SK-N-SH (cell line): Measurements from ENCODE around the gene DSCAML1. TPM values are rescaled to one million over a fixed set of nuclear protein-coding genes. Genes with fewer than 3 reads are reported as not detected.

Source experiments
- CTCF ChIA-PET: fragments of 300-600, 350-600 bp; formaldehyde crosslinking; extraction: SDS; loops from one replicate; lab custom pipeline; 2021; lab: Yijun Ruan, JAX
- POLR2A ChIA-PET: fragments of 350-600 bp; sonication (Branson Sonifier 250); formaldehyde crosslinking; extraction: SDS; loops from one replicate; lab custom pipeline; 2020; ENCODE audit warnings: antibody characterized with exemption, inconsistent platforms; lab: Yijun Ruan, JAX
- DNase-seq: peaks from one replicate; pipeline ENCODE4 v3.0.0; 2012
- H2AFZ ChIP-seq: fragments of 200-600 bp; sonication (generic); 2 replicates; pipeline ENCODE4 v1.8.1; 2016; ENCODE audit warnings: antibody characterized with exemption, mild to moderate bottlenecking, low read depth
- H3F3A ChIP-seq: fragments of 200-600 bp; sonication (generic); replicated peaks from 2 replicates; pipeline ENCODE3; 2016; ENCODE audit warnings: antibody characterized with exemption, mild to moderate bottlenecking; ENCODE audit not compliant: insufficient read depth
- H3K27ac ChIP-seq, 2 experiments: fragments of 200-500 bp in 1 of 2; fragments of 200-600 bp in 1 of 2; sonication (Bioruptor generic) in 1 of 2; sonication (generic), shearing (Covaris generic) in 1 of 2; 2 replicates each; pipeline versions ENCODE4 v1.5.1 to v1.6.1; 2014 to 2016; ENCODE audit warnings: low read depth in 2 of 2, inconsistent platforms in 1 of 2, low read length in 1 of 2, mild to moderate bottlenecking in 1 of 2, mixed read lengths in 1 of 2
- H3K27me3 ChIP-seq: fragments of 200-600 bp; sonication (generic), shearing (Covaris generic); 2 replicates; pipeline ENCODE4 v1.6.1; 2016; ENCODE audit warnings: mixed run types; ENCODE audit not compliant: insufficient read depth
- H3K36me3 ChIP-seq, 2 experiments: fragments of 200-500 bp in 1 of 2; fragments of 200-600 bp in 1 of 2; sonication (Bioruptor generic) in 1 of 2; sonication (generic) in 1 of 2; replicated peaks in 1 of 2; 2 replicates each; pipeline versions ENCODE3 to v1.5.1; 2014 to 2016; ENCODE audit warnings: low read length in 1 of 2, mild to moderate bottlenecking in 1 of 2; ENCODE audit not compliant: insufficient read depth in 2 of 2, control insufficient read depth in 1 of 2
- H3K4me1 ChIP-seq, 2 experiments: fragments of 200-500 bp in 1 of 2; fragments of 200-600 bp in 1 of 2; sonication (Bioruptor generic) in 1 of 2; sonication (generic), shearing (Covaris generic) in 1 of 2; 2 replicates each; pipeline versions ENCODE4 v1.5.1 to v1.6.1; 2014 to 2016; ENCODE audit warnings: low read depth in 1 of 2, low read length in 1 of 2, mixed run types in 1 of 2; ENCODE audit not compliant: insufficient read depth in 2 of 2, control insufficient read depth in 1 of 2
- H3K4me2 ChIP-seq: fragments of 200-600 bp; sonication (generic), shearing (Covaris generic); 2 replicates; pipeline ENCODE4 v1.6.1; 2017; ENCODE audit warnings: mixed run types
- H3K4me3 ChIP-seq, 2 experiments: fragments of 200-500 bp in 1 of 2; fragments of 200-600 bp in 1 of 2; sonication (Bioruptor generic) in 1 of 2; sonication (generic), shearing (Covaris generic) in 1 of 2; 2 replicates each; pipeline versions ENCODE4 v1.5.1 to v1.8.1; 2014 to 2016; ENCODE audit warnings: low read depth in 2 of 2, inconsistent platforms in 1 of 2, low read length in 1 of 2, mild to moderate bottlenecking in 1 of 2, mixed read lengths in 1 of 2, moderate library complexity in 1 of 2
- H3K79me2 ChIP-seq: fragments of 200-600 bp; sonication (generic); 2 replicates; pipeline ENCODE4 v1.8.1; 2017; ENCODE audit warnings: mild to moderate bottlenecking; ENCODE audit not compliant: insufficient read depth
- H3K9ac ChIP-seq: fragments of 200-600 bp; sonication (generic); 2 replicates; pipeline ENCODE4 v1.6.1; 2017; ENCODE audit warnings: mixed run types
- H3K9me2 ChIP-seq: fragments of 200-600 bp; sonication (generic); 2 replicates; pipeline ENCODE4 v1.6.1; 2017; ENCODE audit warnings: mixed run types
- H3K9me3 ChIP-seq: fragments of 200-600 bp; sonication (generic); 2 replicates; pipeline ENCODE4 v1.6.1; 2017; ENCODE audit warnings: mixed run types, mild to moderate bottlenecking, moderate library complexity
- H4K20me1 ChIP-seq: fragments of 200-600 bp; sonication (generic); 2 replicates; pipeline ENCODE4 v1.6.1; 2017; ENCODE audit warnings: mild to moderate bottlenecking, mixed run types; ENCODE audit not compliant: insufficient read depth
- CHD2 ChIP-seq: fragments of 150-350 bp; IDR thresholded peaks from 2 replicates; pipeline ENCODE4 v1.6.1; 2018; ENCODE audit warnings: low read length; ENCODE audit not compliant: partially characterized antibody
- FOSL2 ChIP-seq: IDR thresholded peaks from 2 replicates; pipeline ENCODE4 v1.4.0; 2012; ENCODE audit warnings: low read depth, mild to moderate bottlenecking, moderate library complexity, borderline replicate concordance
- FOXM1 ChIP-seq: IDR thresholded peaks from 2 replicates; pipeline ENCODE4 v1.4.0; 2012; ENCODE audit warnings: low read depth, mild to moderate bottlenecking
- GABPA ChIP-seq: IDR thresholded peaks from 2 replicates; pipeline ENCODE4 v1.4.0; 2012; ENCODE audit warnings: low read depth, mild to moderate bottlenecking
- GATA2 ChIP-seq: sonication (generic); formaldehyde crosslinking; IDR thresholded peaks from 2 replicates; pipeline ENCODE4 v1.5.0; 2020; ENCODE audit warnings: mild to moderate bottlenecking, missing genetic modification reagents
- IRF3 ChIP-seq: fragments of 150-350 bp; IDR thresholded peaks from 2 replicates; pipeline ENCODE4 v1.6.1; 2016; ENCODE audit warnings: mild to moderate bottlenecking, low read depth, low read length
- JUND ChIP-seq: IDR thresholded peaks from 2 replicates; pipeline ENCODE4 v1.4.0; 2012
- MAX ChIP-seq: IDR thresholded peaks from 2 replicates; pipeline ENCODE4 v1.4.0; 2012; ENCODE audit warnings: low read depth
- NFIC ChIP-seq: IDR thresholded peaks from 2 replicates; pipeline ENCODE4 v1.4.0; 2012; ENCODE audit warnings: borderline replicate concordance
- SIN3A ChIP-seq: IDR thresholded peaks from 2 replicates; pipeline ENCODE4 v1.6.1; 2012; ENCODE audit warnings: low read depth, mild to moderate bottlenecking, low read length, moderate library complexity, borderline replicate concordance
- TAF1 ChIP-seq: IDR thresholded peaks from 2 replicates; pipeline ENCODE4 v1.6.1; 2012; ENCODE audit warnings: low read depth, mild to moderate bottlenecking, low read length, moderate library complexity, borderline replicate concordance
- USF1 ChIP-seq: IDR thresholded peaks from 2 replicates; pipeline ENCODE4 v1.4.0; 2012; ENCODE audit warnings: low read depth, borderline replicate concordance
- ZBTB33 ChIP-seq: IDR thresholded peaks from 2 replicates; pipeline ENCODE4 v1.4.0; 2012; ENCODE audit warnings: low read depth, borderline replicate concordance
- WGBS: methylation state at CpG from one replicate; pipeline ENCODE4 v1.1.6; 2017; ENCODE audit warnings: low lambda C conversion rate; 5-methylcytosine and 5-hydroxymethylcytosine counted together
- polyA plus RNA-seq, 3 experiments: library from polyadenylated mRNA; depleted of rRNA; stranded (reverse); fragments of >200 nt; gene quantifications; 2 replicates each; pipeline ENCODE4 v1.2.3, GENCODE V29; 2012

Gene DSCAML1
- polyA plus RNA-seq, 1 of the 3 experiments (the other 2 are of a cell fraction): not detected

- Histone ChIP-seq H3K27me3 (no peaks in the 10 kb centered on the region), H4K20me1 (no peaks in the 10 kb centered on the region), H3K79me2 (no peaks in the 10 kb centered on the region), H3K9ac (no peak overlapping the region), H3K9me2 (no peaks in the 10 kb centered on the region), H3K4me2 (no peak overlapping the region), H3K4me3 (no peak overlapping the region), H3K9me3 (no peaks in the 10 kb centered on the region), H3F3A (no peaks in the 10 kb centered on the region), H3K27ac (no peak overlapping the region), H3K36me3 (no peaks in the 10 kb centered on the region), H3K4me1 (peaks cover 0 to 21% of the 10 kb centered on the region in 2 experiments; a peak in 1 of 4 replicates), H2AFZ (no peak overlapping the region)
- no peak for DNase-seq
- WGBS: 59% methylated on average over 12 of the region's 21 CpGs
- ChIA-PET POLR2A (no interaction called here), CTCF (interaction anchor here (0.6 to 10.5 kb wide), 7 partner anchors 11 to 293 kb away, joined by 3 to 108 read pairs (median 4); no protein-coding TSS in a partner anchor)
- TF ChIP-seq FOSL2 (no peak), USF1 (no peak), GATA2 (CRISPR knock-in tag) (no peak), JUND (no peak), MAX (no peak), TAF1 (no peak), NFIC (no peak), GABPA (no peak), FOXM1 (no peak), IRF3 (no peak), CHD2 (no peak), ZBTB33 (no peak), SIN3A (no peak)
These were observed 280.9 kb downstream of the DSCAML1 start for GRCh38 chr11:117515892-117516787.
